ENCODE results near the gene PDE4D. TPM values are rescaled to one million over a fixed set of nuclear protein-coding genes. Genes with fewer than 3 reads are reported as not detected.
"Not testable (repeated sequence)": the region's sequence is repeated elsewhere in the genome, so short reads cannot be mapped to it uniquely, and the experiment has no call there.

Gene PDE4D
- polyA plus RNA-seq, 4 donors, result 20.9 to 26.9 (median 24.2) TPM

- no peak for DNase-seq (ENCODE audit: low read depth in 4 of 4, low spot score in 3 of 4)
Measured at GRCh38 chr5:59321642-59322041, 571.9 kb downstream of the PDE4D start.

- DNase-seq (ENCODE audit: low read depth in 4 of 4, low spot score in 3 of 4), result no peak
Measured at GRCh38 chr5:59320420-59320819, 573.1 kb downstream of the PDE4D start.

GRCh38 chr5:59319250-59319649, 574.3 kb downstream of the PDE4D start:
- no peak for DNase-seq (ENCODE audit: low read depth in 4 of 4, low spot score in 3 of 4)

DNA sequence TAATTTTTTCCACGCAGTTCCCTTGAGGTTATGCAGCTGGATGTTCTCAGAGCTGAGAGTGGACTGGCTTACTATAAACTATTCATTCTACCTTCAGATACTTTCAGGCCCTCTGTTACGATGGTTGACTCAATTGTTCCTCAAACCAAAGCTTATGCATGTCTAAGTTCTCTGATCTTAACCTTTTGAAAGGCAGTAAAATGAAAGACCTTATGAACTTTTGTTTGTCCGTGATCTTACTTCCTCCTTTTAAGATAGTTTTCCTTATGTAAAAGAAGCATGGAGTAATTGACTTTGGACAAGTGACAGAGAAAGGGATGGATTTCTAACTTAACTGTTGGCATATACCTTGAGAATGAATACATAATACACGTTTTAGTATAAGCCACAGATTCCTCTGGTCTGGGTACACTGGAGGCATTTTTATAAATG, 575.7 kb downstream of the PDE4D start:
- DNase-seq (ENCODE audit: low read depth in 4 of 4, low spot score in 3 of 4), result no peak

DNA sequence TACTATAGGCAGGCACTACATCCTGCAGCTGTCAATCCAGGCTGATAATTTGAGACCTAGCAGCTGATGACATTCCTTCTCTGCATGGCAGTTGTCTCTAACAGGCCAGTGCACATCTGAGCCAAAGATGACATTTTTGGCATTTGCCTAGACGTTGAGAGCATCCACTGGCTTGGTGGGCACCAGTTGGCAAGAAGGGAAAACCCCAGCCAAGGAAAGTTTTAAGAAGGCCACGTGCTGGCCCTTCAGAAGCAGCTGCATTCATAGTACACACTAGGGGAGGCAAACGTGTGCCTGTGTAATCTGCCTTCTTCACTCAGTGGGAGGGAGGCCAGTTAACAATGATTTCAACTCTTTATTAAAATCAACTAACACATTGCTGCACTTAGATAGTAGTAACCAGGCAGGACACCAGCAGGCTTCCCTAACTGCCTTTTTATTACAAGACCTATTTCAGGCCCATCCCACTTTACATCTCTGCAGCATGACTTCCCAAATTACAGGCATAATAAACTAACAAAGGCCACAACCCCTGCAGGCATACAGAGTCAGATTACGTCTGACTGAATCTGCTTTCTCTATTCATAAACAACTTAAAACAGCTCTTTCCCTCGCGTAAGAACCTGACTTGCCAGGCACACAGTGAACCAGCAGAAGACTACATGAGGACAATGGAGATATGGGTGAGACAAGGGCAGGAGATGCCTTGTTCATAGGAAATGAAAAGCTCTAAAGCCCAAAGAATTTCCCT, 576.3 kb downstream of the PDE4D start:
- DNase-seq (ENCODE audit: low read depth in 4 of 4, low spot score in 3 of 4), result peak in 2 of 4 donors; percentile 47 to 54

- DNase-seq (ENCODE audit: low read depth in 4 of 4, low spot score in 3 of 4), result no peak
Measured at GRCh38 chr5:59312223-59312622, 581.3 kb downstream of the PDE4D start.

GRCh38 chr5:59308685-59309084, 584.8 kb downstream of the PDE4D start:
- DNase-seq (ENCODE audit: low read depth in 4 of 4, low spot score in 3 of 4), result not testable (repeated sequence)

GRCh38 chr5:59303289-59303716, 590.2 kb downstream of the PDE4D start:
- not testable (repeated sequence) for DNase-seq (ENCODE audit: low read depth in 4 of 4, low spot score in 3 of 4)

GRCh38 chr5:59302509-59302908, 591.0 kb downstream of the PDE4D start:
- not testable (repeated sequence) for DNase-seq (ENCODE audit: low read depth in 4 of 4, low spot score in 3 of 4)

GRCh38 chr5:59301727-59302126, 591.8 kb downstream of the PDE4D start:
- DNase-seq (ENCODE audit: low read depth in 4 of 4, low spot score in 3 of 4), result no peak

GRCh38 chr5:59300930-59301329, 592.6 kb downstream of the PDE4D start:
- DNase-seq (ENCODE audit: low read depth in 4 of 4, low spot score in 3 of 4), result no peak

DNA sequence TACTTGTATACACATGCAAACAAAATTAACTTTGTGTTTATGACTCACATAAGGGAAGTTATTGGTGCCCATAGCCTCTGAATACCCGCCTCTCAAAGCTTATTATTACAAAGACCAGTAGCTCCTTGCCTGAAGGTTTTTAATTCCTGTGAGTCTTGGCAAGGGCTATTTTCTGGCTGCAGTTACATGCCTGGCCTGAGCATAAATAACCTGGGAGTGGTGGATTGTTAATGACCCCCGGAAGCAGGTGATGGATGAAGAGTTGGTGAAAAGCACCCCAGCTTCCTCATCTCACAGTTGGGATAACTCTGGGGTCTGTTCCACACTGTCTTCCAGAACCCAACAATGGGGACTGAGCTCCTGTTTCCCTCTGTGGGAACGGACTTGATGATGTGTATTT, 594.5 kb downstream of the PDE4D start:
- DNase-seq (ENCODE audit: low read depth in 4 of 4, low spot score in 3 of 4), result no peak

DNA sequence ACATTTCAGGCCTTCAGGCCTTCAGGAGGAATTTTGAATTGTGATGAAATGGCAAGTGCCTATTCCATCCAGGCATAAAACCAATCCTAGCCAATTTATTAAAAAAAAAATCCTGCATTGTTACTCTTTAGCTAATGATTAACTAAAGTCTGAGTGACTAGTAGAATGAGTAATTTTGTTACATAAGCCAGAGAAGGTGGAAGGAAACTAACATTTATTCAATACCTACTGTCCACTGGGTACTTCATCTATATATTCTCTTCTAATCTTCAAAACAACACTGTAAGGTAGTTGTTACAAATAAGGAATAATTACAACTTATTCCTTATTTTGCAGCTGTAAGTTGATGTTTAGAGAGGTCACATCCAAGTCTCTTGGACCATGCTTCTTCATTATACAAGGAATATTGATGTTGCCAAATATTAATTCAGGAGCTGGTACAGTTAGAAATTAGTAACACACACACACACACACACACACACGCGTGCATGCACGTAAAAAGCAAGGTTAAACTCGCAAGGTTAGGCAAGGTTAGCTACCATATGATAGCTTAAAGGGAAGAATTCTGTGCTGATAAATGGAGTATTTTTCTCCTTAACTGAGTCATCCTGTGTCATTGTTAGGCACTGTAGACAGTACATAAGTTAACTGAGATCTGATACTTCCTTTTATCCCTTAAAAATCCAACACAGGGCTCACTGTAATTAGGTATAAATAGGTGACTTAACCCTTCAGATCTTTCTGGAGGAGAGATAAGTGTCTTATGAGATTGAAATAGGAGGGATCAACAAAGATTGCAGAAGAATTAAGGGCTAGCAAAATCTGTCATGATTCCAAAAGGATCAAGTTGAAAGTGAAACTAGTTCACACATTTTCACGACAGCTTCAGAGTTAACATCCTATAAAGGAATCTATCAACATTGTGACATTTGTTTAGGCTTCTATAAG, 596.9 kb downstream of the PDE4D start:
- no peak for DNase-seq (ENCODE audit: low read depth in 4 of 4, low spot score in 3 of 4)

GRCh38 chr5:59293700-59294099, 599.8 kb downstream of the PDE4D start:
- DNase-seq (ENCODE audit: low read depth in 4 of 4, low spot score in 3 of 4), result no peak

DNA sequence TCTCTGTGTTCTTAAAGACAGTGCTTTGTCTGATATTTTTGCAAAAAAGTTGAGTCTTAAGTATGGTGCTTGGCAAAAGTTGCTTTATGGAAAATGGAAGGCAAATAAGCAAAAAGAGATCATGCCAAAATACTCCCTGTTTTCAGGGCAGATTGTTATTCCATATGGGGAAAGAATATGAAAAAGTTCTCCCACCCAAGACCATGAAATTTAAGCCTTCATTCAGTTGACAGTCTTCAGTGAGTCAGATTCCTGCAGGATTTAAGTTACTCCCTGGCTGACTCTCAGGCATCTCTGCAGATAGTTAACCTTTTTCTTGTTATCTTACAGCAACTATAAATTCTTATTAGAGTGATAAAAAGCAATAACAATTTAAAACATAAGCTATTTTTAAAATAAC, 601.6 kb downstream of the PDE4D start:
- DNase-seq (ENCODE audit: low read depth in 4 of 4, low spot score in 3 of 4), result no peak

DNA sequence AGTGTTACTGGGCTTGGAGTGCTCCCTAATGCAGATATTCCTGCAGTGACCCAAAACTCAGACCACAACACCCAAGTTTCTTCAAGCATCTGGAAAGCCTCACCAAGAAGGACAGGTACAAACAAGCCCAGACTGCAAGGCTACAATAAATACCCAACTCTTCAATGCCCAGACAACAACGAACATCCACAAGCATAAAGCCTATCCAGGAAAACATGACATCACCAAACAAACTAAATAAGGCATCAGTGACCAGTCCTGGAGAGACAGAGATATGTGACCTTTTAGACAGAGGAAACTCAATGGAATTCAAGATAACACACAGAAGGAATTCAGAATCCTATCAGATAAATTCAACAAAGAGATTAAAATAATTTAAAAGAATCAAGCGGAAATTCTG, 605.6 kb downstream of the PDE4D start:
- DNase-seq (ENCODE audit: low read depth in 4 of 4, low spot score in 3 of 4), result no peak

DNA sequence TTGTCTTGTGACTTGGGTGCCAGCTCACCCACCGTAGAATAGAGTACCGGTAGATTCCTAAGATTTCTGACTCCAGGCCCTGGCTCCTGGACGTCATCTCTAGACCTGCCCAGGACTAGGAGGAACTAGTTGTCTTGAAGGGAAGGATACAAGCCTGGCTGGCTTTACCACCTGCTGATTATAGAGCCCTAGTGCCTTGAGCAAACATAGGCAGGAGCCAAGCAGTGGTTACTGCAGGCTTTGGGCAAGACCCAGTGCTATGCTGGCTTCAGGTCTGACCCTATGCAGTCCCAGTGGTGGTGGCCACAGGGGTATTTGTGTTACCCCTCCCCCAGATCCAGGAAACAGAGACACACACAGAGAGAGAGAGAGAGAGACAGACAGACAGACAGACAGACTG, 606.2 kb downstream of the PDE4D start:
- DNase-seq (ENCODE audit: low read depth in 4 of 4, low spot score in 3 of 4), result no peak

GRCh38 chr5:59286510-59286909, 607.0 kb downstream of the PDE4D start:
- DNase-seq (ENCODE audit: low read depth in 4 of 4, low spot score in 3 of 4), result no peak

- DNase-seq (ENCODE audit: low read depth in 4 of 4, low spot score in 3 of 4), result no peak
Measured at GRCh38 chr5:59285300-59286016, 608.1 kb downstream of the PDE4D start.

- DNase-seq (ENCODE audit: low read depth in 4 of 4, low spot score in 3 of 4), result no peak
Measured at GRCh38 chr5:59282726-59283125, 610.8 kb downstream of the PDE4D start.

DNA sequence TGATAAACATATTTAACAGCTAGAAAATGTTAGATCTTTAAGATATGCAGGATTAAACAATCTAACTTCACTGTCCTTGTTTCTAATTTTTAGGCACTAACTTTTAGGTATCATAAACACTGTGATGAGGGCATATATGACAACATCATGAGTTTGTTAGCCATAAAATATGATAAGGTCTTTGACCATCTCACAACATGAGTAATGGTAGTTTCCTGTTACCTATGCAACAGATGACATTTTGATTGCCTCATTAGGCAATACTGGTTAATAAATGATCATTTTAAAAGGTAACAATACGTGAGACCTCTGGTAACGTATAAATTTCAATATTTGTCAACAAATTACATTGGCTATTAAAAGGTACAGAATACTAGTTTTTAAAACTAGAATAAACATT, 613.5 kb downstream of the PDE4D start:
- no peak for DNase-seq (ENCODE audit: low read depth in 4 of 4, low spot score in 3 of 4)
